IMR-90 (cell line): ENCODE measurements around the gene LFNG. TPM values are rescaled to one million over a fixed set of nuclear protein-coding genes. Genes with fewer than 3 reads are reported as not detected.

ENCODE experiments used
- ATAC-seq: fragments of 200-7000 bp; cut with Tn5 transposase; 2 replicates; pipeline ENCODE4 v1.9.1; 2020; ENCODE audit warnings: low read depth, mild to moderate bottlenecking, moderate library complexity
- BruUV-seq: library from RNA; stranded (reverse); fragments of 400-500 nt; replicated peaks from 2 replicates; lab custom pipeline; 2021; lab: Mats Ljungman, UMichigan
- CTCF ChIA-PET: fragments of 300-600 bp; formaldehyde crosslinking; extraction: SDS; loops from one replicate; lab custom pipeline; 2021; ENCODE audit warnings: antibody characterized with exemption; lab: Yijun Ruan, JAX
- POLR2A ChIA-PET: fragments of 300-600 bp; sonication (Branson Sonifier 250); formaldehyde crosslinking; loops from one replicate; lab custom pipeline; 2022; ENCODE audit warnings: antibody characterized with exemption; ENCODE audit not compliant: unreplicated experiment; lab: Charles Lee
- DNase-seq: peaks from one replicate; pipeline ENCODE4 v3.0.0; 2013
- H2AFZ ChIP-seq: replicated peaks from 2 replicates; pipeline ENCODE3; 2013; ENCODE audit warnings: low read length, mild to moderate bottlenecking; ENCODE audit not compliant: poor library complexity
- H2AK5ac ChIP-seq: 2 replicates; pipeline ENCODE4 v1.6.1; 2013; ENCODE audit warnings: low read depth, low read length, inconsistent platforms
- H2AK9ac ChIP-seq: replicated peaks from 2 replicates; pipeline ENCODE3; 2013; ENCODE audit warnings: mild to moderate bottlenecking, low read depth, low read length, moderate library complexity; ENCODE audit not compliant: poor library complexity
- H2BK120ac ChIP-seq: 2 replicates; pipeline ENCODE4 v1.6.1; 2013; ENCODE audit warnings: low read depth, low read length, inconsistent platforms
- H2BK15ac ChIP-seq: 3 replicates; pipeline ENCODE4 v1.6.1; 2013; ENCODE audit warnings: low read depth, low read length, inconsistent platforms
- H2BK20ac ChIP-seq: 2 replicates; pipeline ENCODE4 v1.6.1; 2013; ENCODE audit warnings: low read depth, mild to moderate bottlenecking, inconsistent platforms, low read length, moderate library complexity
- H2BK5ac ChIP-seq: 2 replicates; pipeline ENCODE4 v1.6.1; 2013; ENCODE audit warnings: mild to moderate bottlenecking, low read depth, low read length, inconsistent platforms; ENCODE audit not compliant: poor library complexity, severe bottlenecking
- H3K14ac ChIP-seq: replicated peaks from 2 replicates; pipeline ENCODE4 v1.6.1; 2013; ENCODE audit warnings: low read depth, low read length, inconsistent platforms
- H3K18ac ChIP-seq: 2 replicates; pipeline ENCODE4 v1.6.1; 2013; ENCODE audit warnings: low read depth, low read length, control low read depth
- H3K23ac ChIP-seq: 2 replicates; pipeline ENCODE4 v1.6.1; 2013; ENCODE audit warnings: low read depth, low read length, inconsistent platforms
- H3K27ac ChIP-seq: 2 replicates; pipeline ENCODE4 v1.5.1; 2013; ENCODE audit warnings: mild to moderate bottlenecking, control low read depth, low read length; ENCODE audit not compliant: insufficient read depth
- H3K27me3 ChIP-seq: 2 replicates; pipeline ENCODE4 v1.6.1; 2013; ENCODE audit warnings: low read length; ENCODE audit not compliant: control insufficient read depth, insufficient read depth
- H3K36me3 ChIP-seq: 2 replicates; pipeline ENCODE4 v1.6.1; 2013; ENCODE audit warnings: low read length, mixed read lengths; ENCODE audit not compliant: control insufficient read depth, insufficient read depth
- H3K4ac ChIP-seq: 2 replicates; pipeline ENCODE4 v1.6.1; 2013; ENCODE audit warnings: low read depth, low read length, inconsistent platforms
- H3K4me1 ChIP-seq: 2 replicates; pipeline ENCODE4 v1.6.1; 2013; ENCODE audit warnings: low read length, mixed read lengths; ENCODE audit not compliant: control insufficient read depth, insufficient read depth
- H3K4me2 ChIP-seq: 2 replicates; pipeline ENCODE4 v1.6.1; 2013; ENCODE audit warnings: low read depth, mild to moderate bottlenecking, control low read depth, low read length, moderate library complexity
- H3K4me3 ChIP-seq: 2 replicates; pipeline ENCODE4 v1.5.1; 2013; ENCODE audit warnings: low read depth, mild to moderate bottlenecking, control low read depth, low read length, moderate library complexity; ENCODE audit not compliant: insufficient read depth
- H3K56ac ChIP-seq: 2 replicates; pipeline ENCODE4 v1.6.1; 2013; ENCODE audit warnings: low read length, inconsistent platforms; ENCODE audit not compliant: insufficient read depth; ENCODE audit errors: extremely low read depth
- H3K79me1 ChIP-seq, 2 experiments: 2 replicates each; pipeline ENCODE4 v1.6.1; 2013; ENCODE audit warnings: low read length in 2 of 2, inconsistent platforms in 1 of 2, low read depth in 1 of 2
- H3K9ac ChIP-seq: 2 replicates; pipeline ENCODE4 v1.6.1; 2013; ENCODE audit warnings: low read depth, low read length, control low read depth
- H3K9me1 ChIP-seq: 2 replicates; pipeline ENCODE4 v1.6.1; 2013; ENCODE audit warnings: low read length, inconsistent platforms; ENCODE audit not compliant: insufficient read depth
- H3K9me3 ChIP-seq: 2 replicates; pipeline ENCODE4 v1.6.1; 2013; ENCODE audit warnings: low read length; ENCODE audit not compliant: control insufficient read depth, insufficient read depth
- H4K20me1 ChIP-seq: 2 replicates; pipeline ENCODE4 v1.6.1; 2013; ENCODE audit warnings: low read length, inconsistent platforms; ENCODE audit not compliant: insufficient read depth
- H4K5ac ChIP-seq: 2 replicates; pipeline ENCODE4 v1.6.1; 2013; ENCODE audit warnings: mild to moderate bottlenecking, low read depth, low read length, control low read depth
- H4K8ac ChIP-seq, 2 experiments: 2 replicates each; pipeline ENCODE4 v1.6.1; 2013; ENCODE audit warnings: low read depth in 2 of 2, low read length in 2 of 2, control low read depth in 1 of 2, inconsistent platforms in 1 of 2
- H4K91ac ChIP-seq: 2 replicates; pipeline ENCODE4 v1.6.1; 2013; ENCODE audit warnings: low read depth, low read length, inconsistent platforms; ENCODE audit not compliant: insufficient read depth
- CEBPB ChIP-seq: IDR thresholded peaks from 2 replicates; pipeline ENCODE4 v1.6.1; 2012; ENCODE audit warnings: low read depth, low read length, improper control_type of control experiment
- RFX5 ChIP-seq: IDR thresholded peaks from 2 replicates; pipeline ENCODE4 v1.8.0; 2012; ENCODE audit warnings: low read depth, mild to moderate bottlenecking, low read length, moderate library complexity
- WGBS, 2 experiments: methylation state at CpG; one replicate each; pipeline versions ENCODE4 v1.1.5 to v1.1.7; 2013; ENCODE audit warnings: missing lambda C conversion rate in 2 of 2; ENCODE audit not compliant: insufficient read length in 1 of 2; ENCODE audit errors: extremely low coverage in 2 of 2; 5-methylcytosine and 5-hydroxymethylcytosine counted together
- dilution Hi-C: fragments of 300-500 bp; cut with HindIII; formaldehyde crosslinking; loops from one replicate; pipeline ENCODE4 v1.14.3; 2018; ENCODE audit warnings: low sequenced_read_pairs; ENCODE audit not compliant: unreplicated experiment
- in situ Hi-C: fragments of 300-500 bp; cut with MboI; formaldehyde crosslinking; loops from 3 replicates; pipeline ENCODE4 v1.14.3; 2019; ENCODE audit warnings: low sequenced_read_pairs, inconsistent platforms, mixed read lengths
- intact Hi-C: fragments of 100-400 bp; cut with micrococcal nuclease; formaldehyde crosslinking; loops from 2 replicates; pipeline ENCODE4 v1.10.0; 2022
- polyA plus RNA-seq, 3 experiments: library from polyadenylated mRNA; depleted of rRNA; stranded (reverse); fragments of >200 nt; gene quantifications; 2 replicates each; pipeline ENCODE4 v1.2.3, GENCODE V29; 2012; ENCODE audit warnings: low replicate concordance in 1 of 3
- total RNA-seq: library from RNA; depleted of rRNA; stranded (reverse); fragments of >200 nt; gene quantifications from 2 replicates; pipeline ENCODE4 v1.2.3, GENCODE V29; 2012

LFNG gene
- total and polyA plus RNA-seq, 2 of the 4 experiments (the other 2 are of a cell fraction): 1.8 to 5.1 TPM

GRCh38 chr7:2521952-2522591 is 2.5 kb downstream of the LFNG start:
- TF ChIP-seq CEBPB (peak; percentile 45; the same call in 1 of the 2 replicates), RFX5 (no peak)
- CTCF ChIA-PET: no interaction called here
- no peak overlapping the region for H3K4me3 ChIP-seq
- no peaks in the 10 kb centered on the region for H3K27me3 ChIP-seq
- ATAC-seq: no peak
- POLR2A ChIA-PET: no interaction called here
- H3K4me2 ChIP-seq: no peak overlapping the region
- no peak overlapping the region for H2BK120ac ChIP-seq
- no peak overlapping the region for H2BK5ac ChIP-seq
- no peaks in the 10 kb centered on the region for H3K9me3 ChIP-seq
- in situ Hi-C loops (no loop called here), intact Hi-C loops (no loop called here), dilution Hi-C loops (no loop called here)
- no peak overlapping the region for H4K8ac ChIP-seq
- H3K23ac ChIP-seq: no peak overlapping the region
- DNase-seq: no peak
- 74% methylated on average over 3 of the region's 17 CpGs; no CpG with 5 or more reads in 1 of the 2 experiments for WGBS, 2 experiments
- BruUV-seq: no TSS peak
- H3K18ac ChIP-seq: no peak overlapping the region
- no peak overlapping the region for H2BK15ac ChIP-seq
- no peaks in the 10 kb centered on the region for H3K36me3 ChIP-seq
- peaks cover 0 to 8% of the 10 kb centered on the region in 2 experiments; a peak in 2 of 4 replicates for H3K79me1 ChIP-seq
- H4K5ac ChIP-seq: no peak overlapping the region
- no peak overlapping the region for H3K14ac ChIP-seq
- peaks cover 26% of the 10 kb centered on the region for H3K4me1 ChIP-seq
- no peak overlapping the region for H4K91ac ChIP-seq
- H2AK9ac ChIP-seq: peak overlapping the region; percentile 1
- no peak overlapping the region for H2BK20ac ChIP-seq
- H3K4ac ChIP-seq: no peak overlapping the region
- H4K20me1 ChIP-seq: 0 out of 2 replicates have a peak, but pooled peaks cover 9% of the 10 kb centered on the region
- H2AK5ac ChIP-seq: no peak overlapping the region
- H3K56ac ChIP-seq: no peak overlapping the region
- peaks cover 9% of the 10 kb centered on the region for H3K9me1 ChIP-seq
- H3K9ac ChIP-seq: no peak overlapping the region
- H3K27ac ChIP-seq: no peak overlapping the region
- H2AFZ ChIP-seq: peak overlapping the region; percentile 8
